ENCODE measurements around the gene CHST15. TPM values are rescaled to one million over a fixed set of nuclear protein-coding genes. Genes with fewer than 3 reads are reported as not detected.

Gene CHST15
- total RNA-seq, 1 experiment from 2014 or later, result 26.7 TPM

- no peak for TF ChIP-seq CTCF (IDR thresholded peaks at IDR 0.05; ENCODE audit: insufficient read depth in 1 of 2, low read depth in 1 of 2, low read length in 1 of 2, severe bottlenecking in 1 of 2, unreplicated experiment in 1 of 2)
- Histone ChIP-seq H3K36me3 (ENCODE audit: control insufficient read depth, insufficient read depth, low read length) (no peaks in the 10 kb centered on the region), H3K9me3 (no peaks in the 10 kb centered on the region), H3K4me3 (ENCODE audit: low read depth, low read length) (no peak overlapping the region), H3K27me3 (replicated peaks; ENCODE audit: control insufficient read depth, insufficient read depth, low read length) (no peaks in the 10 kb centered on the region), H3K4me1 (no peaks in the 10 kb centered on the region)
- H3K4me3 Mint-ChIP-seq (ENCODE audit: unreplicated experiment), result no peak overlapping the region
- no peaks in the 10 kb centered on the region for H3K9me3 Mint-ChIP-seq (ENCODE audit: unreplicated experiment)
- intact Hi-C loops (cut with micrococcal nuclease; ENCODE audit: unreplicated experiment), result no loop called here
- DNase-seq, result no peak
- no peaks in the 10 kb centered on the region for H3K4me1 Mint-ChIP-seq (ENCODE audit: low read depth, unreplicated experiment)
- H3K36me3 Mint-ChIP-seq (ENCODE audit: insufficient read depth, unreplicated experiment), result no peaks in the 10 kb centered on the region
- H3K27ac Mint-ChIP-seq (ENCODE audit: unreplicated experiment), result no peak overlapping the region
- BruUV-seq (replicated peaks), result no TSS peak
- POLR2A ChIA-PET, result no interaction called here
- H3K27me3 Mint-ChIP-seq (ENCODE audit: insufficient read depth, unreplicated experiment), result no peaks in the 10 kb centered on the region
- CTCF ChIA-PET, result interaction anchor here (0.5 kb wide), 1 partner anchor 233 kb away, joined by 9 read pairs; no protein-coding TSS in a partner anchor
These were observed 28.8 kb upstream of the CHST15 start for GRCh38 chr10:124122211-124122610.

DNA sequence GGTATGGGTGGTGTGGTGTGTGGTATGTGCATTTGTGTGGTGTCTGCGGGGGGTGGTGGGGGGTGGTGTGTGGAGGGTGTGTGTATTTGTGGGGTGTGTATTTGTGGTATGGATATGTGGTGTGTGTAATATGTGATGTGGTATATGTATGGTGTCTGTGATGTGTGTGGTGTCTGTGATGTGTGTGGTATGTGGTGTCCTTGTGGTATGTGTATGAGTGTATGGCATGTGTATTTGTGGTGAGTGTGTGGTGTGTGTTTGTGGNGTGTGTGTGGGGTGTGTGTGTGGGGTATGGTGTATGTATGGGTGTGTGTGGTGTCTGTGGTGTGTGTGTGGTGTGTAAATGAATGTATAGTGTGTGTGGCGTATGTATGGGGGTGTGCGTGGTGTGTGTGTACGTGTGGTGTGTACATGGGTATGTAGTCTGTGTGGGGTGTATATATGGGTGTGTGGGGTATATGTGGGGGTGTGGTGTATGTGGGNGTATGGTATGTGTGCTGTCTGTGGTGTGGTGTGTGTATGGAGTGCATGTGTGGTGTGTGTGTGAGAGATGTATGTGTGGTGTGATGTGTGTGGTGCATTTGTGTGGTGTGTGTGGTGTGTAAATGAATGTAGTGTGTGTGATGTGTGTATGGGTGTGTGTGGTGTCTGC lies 27.1 kb upstream of the CHST15 start:
- ChIA-PET POLR2A (no interaction called here), CTCF (no interaction called here)
- Mint-ChIP-seq H3K4me3 (ENCODE audit: unreplicated experiment) (no peak overlapping the region), H3K9me3 (ENCODE audit: unreplicated experiment) (no peaks in the 10 kb centered on the region), H3K4me1 (ENCODE audit: low read depth, unreplicated experiment) (no peaks in the 10 kb centered on the region), H3K27me3 (ENCODE audit: insufficient read depth, unreplicated experiment) (no peaks in the 10 kb centered on the region), H3K36me3 (ENCODE audit: insufficient read depth, unreplicated experiment) (no peaks in the 10 kb centered on the region), H3K27ac (ENCODE audit: unreplicated experiment) (no peak overlapping the region)
- no peaks in the 10 kb centered on the region for H3K27me3 ChIP-seq (replicated peaks; ENCODE audit: control insufficient read depth, insufficient read depth, low read length)
- no TSS peak for BruUV-seq (replicated peaks)
- H3K4me3 ChIP-seq (ENCODE audit: low read depth, low read length), result no peak overlapping the region
- no peak for DNase-seq
- TF ChIP-seq CTCF (IDR thresholded peaks at IDR 0.05; ENCODE audit: insufficient read depth in 1 of 2, low read depth in 1 of 2, low read length in 1 of 2, severe bottlenecking in 1 of 2, unreplicated experiment in 1 of 2), result no peak
- no peaks in the 10 kb centered on the region for H3K9me3 ChIP-seq
- H3K36me3 ChIP-seq (ENCODE audit: control insufficient read depth, insufficient read depth, low read length), result no peaks in the 10 kb centered on the region
- no peaks in the 10 kb centered on the region for H3K4me1 ChIP-seq
- intact Hi-C loops (cut with micrococcal nuclease; ENCODE audit: unreplicated experiment), result no loop called here

DNA sequence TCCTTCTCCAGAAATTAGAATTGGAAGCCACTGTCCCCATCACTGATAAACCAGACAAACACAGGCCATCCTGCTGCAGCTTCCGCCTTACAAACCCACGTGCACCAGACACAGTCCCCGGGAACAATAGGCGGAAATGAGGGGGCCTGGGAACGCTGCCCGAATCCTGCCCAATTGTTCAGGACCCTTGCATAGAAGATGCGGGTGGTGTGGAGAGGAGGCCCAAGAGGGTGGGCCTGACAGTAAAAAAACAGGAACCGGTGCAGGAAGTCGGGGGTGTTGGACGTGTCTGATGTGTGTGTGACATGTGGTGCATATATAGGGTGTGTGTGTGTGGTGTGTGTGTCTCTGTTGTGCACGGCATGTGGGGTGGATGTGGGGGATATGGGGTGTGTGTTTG lies 26.5 kb upstream of the CHST15 start:
- Mint-ChIP-seq H3K4me1 (ENCODE audit: low read depth, unreplicated experiment) (no peaks in the 10 kb centered on the region), H3K4me3 (ENCODE audit: unreplicated experiment) (no peak overlapping the region), H3K36me3 (ENCODE audit: insufficient read depth, unreplicated experiment) (no peaks in the 10 kb centered on the region), H3K9me3 (ENCODE audit: unreplicated experiment) (no peaks in the 10 kb centered on the region), H3K27me3 (ENCODE audit: insufficient read depth, unreplicated experiment) (no peaks in the 10 kb centered on the region), H3K27ac (ENCODE audit: unreplicated experiment) (no peak overlapping the region)
- no peak for TF ChIP-seq CTCF (IDR thresholded peaks at IDR 0.05; ENCODE audit: insufficient read depth in 1 of 2, low read depth in 1 of 2, low read length in 1 of 2, severe bottlenecking in 1 of 2, unreplicated experiment in 1 of 2)
- DNase-seq, result no peak
- ChIA-PET POLR2A (no interaction called here), CTCF (no interaction called here)
- no peaks in the 10 kb centered on the region for H3K36me3 ChIP-seq (ENCODE audit: control insufficient read depth, insufficient read depth, low read length)
- no peak overlapping the region for H3K4me3 ChIP-seq (ENCODE audit: low read depth, low read length)
- H3K27me3 ChIP-seq (replicated peaks; ENCODE audit: control insufficient read depth, insufficient read depth, low read length), result no peaks in the 10 kb centered on the region
- H3K4me1 ChIP-seq, result no peaks in the 10 kb centered on the region
- no TSS peak for BruUV-seq (replicated peaks)
- H3K9me3 ChIP-seq, result no peaks in the 10 kb centered on the region
- intact Hi-C loops (cut with micrococcal nuclease; ENCODE audit: unreplicated experiment), result no loop called here

Data from Caco-2 (cell line).